ENCODE data around the gene SGSM1. TPM values are rescaled to one million over a fixed set of nuclear protein-coding genes. Genes with fewer than 3 reads are reported as not detected.

The SGSM1 gene
- total and polyA plus RNA-seq, 9 of the 15 experiments (the other 6 are each of a cell fraction or from before 2014, with no cell fraction given) = not detected

DNA sequence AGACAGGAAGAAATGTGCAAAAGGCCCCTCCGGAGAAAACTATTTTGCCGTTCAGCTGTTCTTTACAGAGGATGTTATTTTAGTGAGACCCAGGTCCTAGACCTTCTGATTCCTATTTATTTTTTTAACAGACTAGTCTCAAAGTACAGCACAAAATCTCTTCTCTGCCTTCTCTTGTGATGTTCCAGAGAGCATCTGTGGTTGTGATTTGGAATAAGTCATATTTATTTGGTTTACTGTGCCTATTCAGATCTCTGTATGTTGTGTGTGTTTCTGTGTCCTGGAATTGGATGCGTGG lies 120.4 kb downstream of the SGSM1 start (continued):
- TF ChIP-seq TFAP4 (CRISPR knock-in tag; IDR thresholded peaks at IDR 0.05; ENCODE audit: borderline replicate concordance) (no peak), ETS2 (tag; IDR thresholded peaks at IDR 0.05; ENCODE audit: borderline replicate concordance, poor library complexity, severe bottlenecking) (no peak), RBM39 (optimal IDR thresholded peaks at IDR 0.05; ENCODE audit: low read depth, low read length) (no peak), ZBTB2 (IDR thresholded peaks at IDR 0.05) (no peak), ZNF224 (CRISPR knock-in tag; IDR thresholded peaks at IDR 0.05) (no peak), ZNF212 (CRISPR knock-in tag; IDR thresholded peaks at IDR 0.05) (no peak), SNIP1 (IDR thresholded peaks at IDR 0.05; ENCODE audit: low read depth) (no peak), RBM22 (IDR thresholded peaks at IDR 0.05; ENCODE audit: low read depth, low read length, poor library complexity, severe bottlenecking) (no peak), KHSRP (IDR thresholded peaks at IDR 0.05) (no peak), ZNF253 (CRISPR knock-in tag; conservative IDR thresholded peaks at IDR 0.05) (no peak), PCBP1 (IDR thresholded peaks at IDR 0.05; ENCODE audit: low read depth, low read length, poor library complexity, severe bottlenecking) (no peak), ZBTB1 (CRISPR knock-in tag; IDR thresholded peaks at IDR 0.05; ENCODE audit: borderline replicate concordance, low read depth) (no peak), NFXL1 (CRISPR knock-in tag; IDR thresholded peaks at IDR 0.05) (no peak), HIVEP1 (CRISPR knock-in tag; IDR thresholded peaks at IDR 0.05) (no peak), ZNF76 (CRISPR knock-in tag; IDR thresholded peaks at IDR 0.05; ENCODE audit: borderline replicate concordance) (no peak), NRF1 (conservative IDR thresholded peaks at IDR 0.05 in 1 of 2, IDR thresholded peaks at IDR 0.05 in 1 of 2) (no peak)
- TF ChIP-seq, protein P1, sequence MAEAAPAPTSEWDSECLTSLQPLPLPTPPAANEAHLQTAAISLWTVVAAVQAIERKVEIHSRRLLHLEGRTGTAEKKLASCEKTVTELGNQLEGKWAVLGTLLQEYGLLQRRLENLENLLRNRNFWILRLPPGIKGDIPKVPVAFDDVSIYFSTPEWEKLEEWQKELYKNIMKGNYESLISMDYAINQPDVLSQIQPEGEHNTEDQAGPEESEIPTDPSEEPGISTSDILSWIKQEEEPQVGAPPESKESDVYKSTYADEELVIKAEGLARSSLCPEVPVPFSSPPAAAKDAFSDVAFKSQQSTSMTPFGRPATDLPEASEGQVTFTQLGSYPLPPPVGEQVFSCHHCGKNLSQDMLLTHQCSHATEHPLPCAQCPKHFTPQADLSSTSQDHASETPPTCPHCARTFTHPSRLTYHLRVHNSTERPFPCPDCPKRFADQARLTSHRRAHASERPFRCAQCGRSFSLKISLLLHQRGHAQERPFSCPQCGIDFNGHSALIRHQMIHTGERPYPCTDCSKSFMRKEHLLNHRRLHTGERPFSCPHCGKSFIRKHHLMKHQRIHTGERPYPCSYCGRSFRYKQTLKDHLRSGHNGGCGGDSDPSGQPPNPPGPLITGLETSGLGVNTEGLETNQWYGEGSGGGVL (CRISPR knock-in tag; IDR thresholded peaks at IDR 0.05) = no peak
